ENCODE measurements around the gene SPATS2L.

DNA sequence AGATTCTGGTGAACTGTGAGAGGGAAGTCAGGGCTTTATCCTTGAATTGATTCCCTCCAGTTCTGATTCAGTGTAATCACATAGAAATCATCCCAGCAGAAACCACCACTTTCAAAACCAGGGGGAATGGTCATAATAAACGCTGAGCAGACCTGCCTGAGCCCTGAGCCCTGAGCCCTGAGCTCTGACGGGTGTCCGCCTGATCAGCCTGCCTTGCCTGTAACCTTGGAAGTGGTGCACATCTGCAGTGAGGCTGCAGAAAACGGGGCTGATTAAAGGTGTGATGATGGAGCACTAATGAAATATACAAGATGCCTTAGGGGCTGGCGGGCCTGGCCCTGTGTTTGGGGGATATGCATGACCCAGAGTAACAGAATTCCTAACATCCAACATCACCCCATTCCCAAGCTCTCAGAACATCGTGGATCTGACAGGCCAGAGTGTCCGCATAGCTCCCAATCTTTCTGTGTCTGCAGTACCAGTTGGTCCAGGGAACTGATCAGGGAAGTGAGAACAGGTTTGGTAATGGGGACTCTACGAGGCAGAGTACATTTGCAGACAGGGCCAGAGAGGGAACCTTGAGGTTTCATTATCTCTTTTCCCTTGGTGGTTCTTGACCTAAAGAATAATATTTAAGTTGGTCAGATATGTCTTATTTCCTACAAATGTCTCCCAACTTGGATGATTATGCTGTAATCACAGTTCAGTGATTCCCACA, 165.6 kb downstream of the SPATS2L start:
- TF ChIP-seq, protein P1, sequence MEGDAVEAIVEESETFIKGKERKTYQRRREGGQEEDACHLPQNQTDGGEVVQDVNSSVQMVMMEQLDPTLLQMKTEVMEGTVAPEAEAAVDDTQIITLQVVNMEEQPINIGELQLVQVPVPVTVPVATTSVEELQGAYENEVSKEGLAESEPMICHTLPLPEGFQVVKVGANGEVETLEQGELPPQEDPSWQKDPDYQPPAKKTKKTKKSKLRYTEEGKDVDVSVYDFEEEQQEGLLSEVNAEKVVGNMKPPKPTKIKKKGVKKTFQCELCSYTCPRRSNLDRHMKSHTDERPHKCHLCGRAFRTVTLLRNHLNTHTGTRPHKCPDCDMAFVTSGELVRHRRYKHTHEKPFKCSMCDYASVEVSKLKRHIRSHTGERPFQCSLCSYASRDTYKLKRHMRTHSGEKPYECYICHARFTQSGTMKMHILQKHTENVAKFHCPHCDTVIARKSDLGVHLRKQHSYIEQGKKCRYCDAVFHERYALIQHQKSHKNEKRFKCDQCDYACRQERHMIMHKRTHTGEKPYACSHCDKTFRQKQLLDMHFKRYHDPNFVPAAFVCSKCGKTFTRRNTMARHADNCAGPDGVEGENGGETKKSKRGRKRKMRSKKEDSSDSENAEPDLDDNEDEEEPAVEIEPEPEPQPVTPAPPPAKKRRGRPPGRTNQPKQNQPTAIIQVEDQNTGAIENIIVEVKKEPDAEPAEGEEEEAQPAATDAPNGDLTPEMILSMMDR (conservative IDR thresholded peaks at IDR 0.05; ENCODE audit: low read depth in 2 of 2) = no peak
- no peak for TF ChIP-seq EZH2 (IDR thresholded peaks at IDR 0.05; ENCODE audit: low read depth, unreplicated experiment)
- no peak for TF ChIP-seq STAT1 (IDR thresholded peaks at IDR 0.05; ENCODE audit: unreplicated experiment)
- no peak for TF ChIP-seq POLR2AphosphoS5 (IDR thresholded peaks at IDR 0.05; ENCODE audit: low read depth)
- TF ChIP-seq CREB1 (CRISPR knock-in tag; IDR thresholded peaks at IDR 0.05; ENCODE audit: low read depth) = no peak
- TF ChIP-seq, protein P2, sequence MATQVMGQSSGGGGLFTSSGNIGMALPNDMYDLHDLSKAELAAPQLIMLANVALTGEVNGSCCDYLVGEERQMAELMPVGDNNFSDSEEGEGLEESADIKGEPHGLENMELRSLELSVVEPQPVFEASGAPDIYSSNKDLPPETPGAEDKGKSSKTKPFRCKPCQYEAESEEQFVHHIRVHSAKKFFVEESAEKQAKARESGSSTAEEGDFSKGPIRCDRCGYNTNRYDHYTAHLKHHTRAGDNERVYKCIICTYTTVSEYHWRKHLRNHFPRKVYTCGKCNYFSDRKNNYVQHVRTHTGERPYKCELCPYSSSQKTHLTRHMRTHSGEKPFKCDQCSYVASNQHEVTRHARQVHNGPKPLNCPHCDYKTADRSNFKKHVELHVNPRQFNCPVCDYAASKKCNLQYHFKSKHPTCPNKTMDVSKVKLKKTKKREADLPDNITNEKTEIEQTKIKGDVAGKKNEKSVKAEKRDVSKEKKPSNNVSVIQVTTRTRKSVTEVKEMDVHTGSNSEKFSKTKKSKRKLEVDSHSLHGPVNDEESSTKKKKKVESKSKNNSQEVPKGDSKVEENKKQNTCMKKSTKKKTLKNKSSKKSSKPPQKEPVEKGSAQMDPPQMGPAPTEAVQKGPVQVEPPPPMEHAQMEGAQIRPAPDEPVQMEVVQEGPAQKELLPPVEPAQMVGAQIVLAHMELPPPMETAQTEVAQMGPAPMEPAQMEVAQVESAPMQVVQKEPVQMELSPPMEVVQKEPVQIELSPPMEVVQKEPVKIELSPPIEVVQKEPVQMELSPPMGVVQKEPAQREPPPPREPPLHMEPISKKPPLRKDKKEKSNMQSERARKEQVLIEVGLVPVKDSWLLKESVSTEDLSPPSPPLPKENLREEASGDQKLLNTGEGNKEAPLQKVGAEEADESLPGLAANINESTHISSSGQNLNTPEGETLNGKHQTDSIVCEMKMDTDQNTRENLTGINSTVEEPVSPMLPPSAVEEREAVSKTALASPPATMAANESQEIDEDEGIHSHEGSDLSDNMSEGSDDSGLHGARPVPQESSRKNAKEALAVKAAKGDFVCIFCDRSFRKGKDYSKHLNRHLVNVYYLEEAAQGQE (IDR thresholded peaks at IDR 0.05; ENCODE audit: unreplicated experiment) = no peak
- TF ChIP-seq EZH2phosphoT487 (IDR thresholded peaks at IDR 0.05; ENCODE audit: unreplicated experiment) = no peak
- TF ChIP-seq, protein P3, sequence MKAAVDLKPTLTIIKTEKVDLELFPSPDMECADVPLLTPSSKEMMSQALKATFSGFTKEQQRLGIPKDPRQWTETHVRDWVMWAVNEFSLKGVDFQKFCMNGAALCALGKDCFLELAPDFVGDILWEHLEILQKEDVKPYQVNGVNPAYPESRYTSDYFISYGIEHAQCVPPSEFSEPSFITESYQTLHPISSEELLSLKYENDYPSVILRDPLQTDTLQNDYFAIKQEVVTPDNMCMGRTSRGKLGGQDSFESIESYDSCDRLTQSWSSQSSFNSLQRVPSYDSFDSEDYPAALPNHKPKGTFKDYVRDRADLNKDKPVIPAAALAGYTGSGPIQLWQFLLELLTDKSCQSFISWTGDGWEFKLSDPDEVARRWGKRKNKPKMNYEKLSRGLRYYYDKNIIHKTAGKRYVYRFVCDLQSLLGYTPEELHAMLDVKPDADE (IDR thresholded peaks at IDR 0.05) = no peak
- TF ChIP-seq JUNB (IDR thresholded peaks at IDR 0.05; ENCODE audit: unreplicated experiment) = no peak
- TF ChIP-seq ZNF331 (CRISPR knock-in tag; IDR thresholded peaks at IDR 0.05; ENCODE audit: low read depth) = no peak

Data from GM23338 (cell line).